K562 (cell line): Measurements from ENCODE around the gene DGCR2. TPM values are rescaled to one million over a fixed set of nuclear protein-coding genes. Genes with fewer than 3 reads are reported as not detected.
A peak's percentile ranks its signal among the peaks of the same experiment; 100 is the strongest.

Experiments used
- ATF7 ChIP-seq: fragments of 450-650 bp; IDR thresholded peaks from 2 replicates; pipeline ENCODE4 v1.7.1; 2014; ENCODE audit warnings: mild to moderate bottlenecking, moderate library complexity
- CCAR2 ChIP-seq: fragments of 200-400 bp; formaldehyde crosslinking; IDR thresholded peaks from 2 replicates; pipeline ENCODE4 v1.6.1; 2017; ENCODE audit warnings: mild to moderate bottlenecking, low read depth, low read length
- E2F3 ChIP-seq: fragments of 250-450 bp; sonication (Bioruptor Pico); IDR thresholded peaks from 2 replicates; pipeline ENCODE4 v1.4.0; 2020; ENCODE audit warnings: mild to moderate bottlenecking
- HMG20B ChIP-seq: fragments of 250-450 bp; sonication (Bioruptor Pico); IDR thresholded peaks from 2 replicates; pipeline ENCODE4 v1.5.0; 2021; ENCODE audit warnings: mild to moderate bottlenecking
- IRF1 ChIP-seq: sonication (generic); formaldehyde crosslinking; IDR thresholded peaks from 2 replicates; pipeline ENCODE4 v1.8.0; 2022; ENCODE audit warnings: missing genetic modification reagents, mild to moderate bottlenecking, borderline replicate concordance
- IRF2 ChIP-seq: sonication (generic); formaldehyde crosslinking; IDR thresholded peaks from 2 replicates; pipeline ENCODE4 v1.8.1; 2022; ENCODE audit warnings: mild to moderate bottlenecking, missing genetic modification reagents
- KAT8 ChIP-seq: fragments of 450-650 bp; IDR thresholded peaks from 2 replicates; pipeline ENCODE4 v1.6.1; 2016; ENCODE audit warnings: low read depth, mild to moderate bottlenecking
- KLF1 ChIP-seq: fragments of 450-650 bp; IDR thresholded peaks from 2 replicates; pipeline ENCODE4 v1.6.1; 2016; ENCODE audit warnings: missing genetic modification characterization, missing compliant biosample characterization
- LEF1 ChIP-seq: fragments of 450-650 bp; IDR thresholded peaks from 2 replicates; pipeline ENCODE4 v1.6.1; 2016; ENCODE audit warnings: mild to moderate bottlenecking
- MCM3 ChIP-seq: fragments of 450-650 bp; IDR thresholded peaks from 2 replicates; pipeline ENCODE4 v1.6.1; 2016
- MYBL2 ChIP-seq, 2 experiments: fragments of 450-650 bp in 1 of 2; sonication (generic) in 1 of 2; formaldehyde crosslinking in 1 of 2; IDR thresholded peaks; 2 replicates each; pipeline versions ENCODE4 v1.6.1 to v1.8.1; 2017 to 2022; ENCODE audit warnings: borderline replicate concordance in 1 of 2, inconsistent platforms in 1 of 2, low read depth in 1 of 2, mild to moderate bottlenecking in 1 of 2, missing genetic modification reagents in 1 of 2, moderate library complexity in 1 of 2
- SOX6 ChIP-seq: fragments of 450-650 bp; IDR thresholded peaks from 2 replicates; pipeline ENCODE4 v1.6.1; 2014; ENCODE audit warnings: mild to moderate bottlenecking
- STAT5B ChIP-seq: fragments of 250-450 bp; sonication (Bioruptor Pico); IDR thresholded peaks from 2 replicates; pipeline ENCODE4 v1.8.0; 2021; ENCODE audit warnings: mild to moderate bottlenecking, inconsistent platforms
- TEAD4 ChIP-seq, 2 experiments: sonication (generic) in 1 of 2; formaldehyde crosslinking in 1 of 2; IDR thresholded peaks; 2 replicates each; pipeline versions ENCODE4 v1.6.1 to v1.8.0; 2012 to 2022; ENCODE audit warnings: borderline replicate concordance in 1 of 2, inconsistent platforms in 1 of 2, low read length in 1 of 2, mild to moderate bottlenecking in 1 of 2, missing genetic modification reagents in 1 of 2
- TFAM ChIP-seq: fragments of 250-450 bp; sonication (Bioruptor Pico); conservative IDR thresholded peaks from 2 replicates; pipeline ENCODE4 v1.5.0; 2021; ENCODE audit warnings: mild to moderate bottlenecking, moderate library complexity
- TRIM24 ChIP-seq, 2 experiments: fragments of 450-650 bp; IDR thresholded peaks; 2 replicates each; pipeline ENCODE4 v1.6.1; 2016
- YBX1 ChIP-seq: fragments of 450-650 bp; IDR thresholded peaks from 2 replicates; pipeline ENCODE4 v1.7.1; 2016; ENCODE audit warnings: mild to moderate bottlenecking
- ZBTB8A ChIP-seq: fragments of 450-650 bp; IDR thresholded peaks from 2 replicates; pipeline ENCODE4 v1.6.1; 2018; ENCODE audit warnings: mild to moderate bottlenecking, moderate library complexity; ENCODE audit not compliant: partially characterized antibody
- ZNF398 ChIP-seq: fragments of 250-450 bp; sonication (Bioruptor Pico); IDR thresholded peaks from 2 replicates; pipeline ENCODE4 v1.8.0; 2021; ENCODE audit warnings: moderate library complexity, mild to moderate bottlenecking, inconsistent platforms
- polyA plus RNA-seq, 8 experiments: library from polyadenylated mRNA; depleted of rRNA in 4 of 8; stranded (reverse) in 5 of 8; unstranded in 3 of 8; fragments of >200 nt; fragmentation: Nextera tagmentation in 2 of 8; fragmentation: Illumina TruSeq in 1 of 8; extraction: Ambion mirVana in 2 of 8; extraction: Trizol in 1 of 8; gene quantifications; 2 replicates each; pipeline versions ENCODE4 v1.2.1 to v1.2.3, GENCODE V29; 2011 to 2014; ENCODE audit warnings: inconsistent platforms in 1 of 8, missing spikeins in 1 of 8
- total RNA-seq, 7 experiments: library from RNA; depleted of rRNA in 6 of 7; stranded (reverse); fragments of >200 nt in 6 of 7; fragmentation: Illumina TruSeq in 2 of 7; extraction: Trizol in 2 of 7; gene quantifications; 2 replicates each; pipeline versions ENCODE4 v1.2.1 to v1.2.3, GENCODE V29; 2011 to 2021; ENCODE audit warnings: low replicate concordance in 1 of 7
- TF ChIP-seq, protein P1 (sequence below), 2 experiments: fragments of 250-450 bp in 1 of 2; fragments of 450-650 bp in 1 of 2; sonication (Bioruptor Pico) in 1 of 2; IDR thresholded peaks; 2 replicates each; pipeline versions ENCODE4 v1.6.1 to v1.8.0; 2016 to 2021; ENCODE audit warnings: mild to moderate bottlenecking in 2 of 2, moderate library complexity in 2 of 2, missing compliant biosample characterization in 1 of 2, missing genetic modification characterization in 1 of 2
- TF ChIP-seq, protein P2 (sequence below): fragments of 150-350 bp; conservative IDR thresholded peaks from 2 replicates; pipeline ENCODE4 v1.6.1; 2014; ENCODE audit warnings: low read length
- TF ChIP-seq, protein P3 (sequence below), 3 experiments: fragments of 200-800 bp in 1 of 3; sonication (Bioruptor generic) in 1 of 3; sonication (generic) in 1 of 3; formaldehyde crosslinking in 1 of 3; IDR thresholded peaks; 2 replicates each; pipeline versions ENCODE4 v1.6.1 to v1.8.0; 2016 to 2022; ENCODE audit warnings: mild to moderate bottlenecking in 2 of 3, missing compliant biosample characterization in 2 of 3, missing genetic modification characterization in 2 of 3, missing genetic modification reagents in 1 of 3

Gene DGCR2
- total and polyA plus RNA-seq, 9 of the 15 experiments (the other 6 are each of a cell fraction or from before 2014, with no cell fraction given), result 0.69 to 101 (median 56.4) TPM

DNA sequence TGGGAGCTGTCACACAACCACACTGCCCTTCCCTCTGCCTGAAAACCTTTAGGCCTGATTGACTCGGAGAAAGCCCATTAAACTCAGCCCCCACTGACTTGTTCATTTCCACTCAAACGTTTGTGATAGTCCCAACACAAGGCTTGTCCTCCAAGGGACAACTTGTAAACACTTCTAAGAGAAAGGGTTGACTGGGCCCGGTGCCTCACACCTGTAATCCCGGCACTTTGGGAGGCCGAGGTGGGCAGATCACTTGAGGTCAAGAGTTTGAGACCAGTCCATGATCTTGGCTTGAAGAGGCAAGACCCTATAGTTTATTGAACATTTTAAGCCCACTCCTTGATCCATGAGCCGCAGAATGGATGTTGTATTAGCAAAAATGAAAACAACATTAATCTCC is 122.8 kb downstream of the DGCR2 start (continued):
- TF ChIP-seq, protein P1, sequence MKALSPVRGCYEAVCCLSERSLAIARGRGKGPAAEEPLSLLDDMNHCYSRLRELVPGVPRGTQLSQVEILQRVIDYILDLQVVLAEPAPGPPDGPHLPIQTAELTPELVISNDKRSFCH (CRISPR knock-in tag; IDR thresholded peaks at IDR 0.05), result no peak
- TF ChIP-seq, protein P1 (tag; IDR thresholded peaks at IDR 0.05), result 0 out of 2 replicates have a peak, but pooled peaks have one; percentile 13
- TF ChIP-seq IRF2 (CRISPR knock-in tag), result 0 out of 2 replicates have a peak, but pooled peaks have one; percentile 58
- no peak for TF ChIP-seq MYBL2 (IDR thresholded peaks at IDR 0.05; ENCODE audit: low read depth)
- no peak for TF ChIP-seq MYBL2 (CRISPR knock-in tag; IDR thresholded peaks at IDR 0.05; ENCODE audit: borderline replicate concordance)
- no peak for TF ChIP-seq E2F3 (CRISPR knock-in tag)
- no peak for TF ChIP-seq TEAD4 (IDR thresholded peaks at IDR 0.05; ENCODE audit: low read length)
- TF ChIP-seq TEAD4 (CRISPR knock-in tag; IDR thresholded peaks at IDR 0.05; ENCODE audit: borderline replicate concordance), result 0 out of 2 replicates have a peak, but pooled peaks have one; percentile 16
- no peak for TF ChIP-seq HMG20B (CRISPR knock-in tag)
- no peak for TF ChIP-seq LEF1
- 0 out of 2 replicates have a peak, but pooled peaks have one; percentile 46 for TF ChIP-seq KLF1 (tag)
- TF ChIP-seq CCAR2, result no peak
- TF ChIP-seq YBX1, result no peak
- no peak for TF ChIP-seq TRIM24 (IDR thresholded peaks at IDR 0.05)
- no peak for TF ChIP-seq IRF1 (CRISPR knock-in tag)
- TF ChIP-seq ZBTB8A, result no peak
- TF ChIP-seq, protein P2, sequence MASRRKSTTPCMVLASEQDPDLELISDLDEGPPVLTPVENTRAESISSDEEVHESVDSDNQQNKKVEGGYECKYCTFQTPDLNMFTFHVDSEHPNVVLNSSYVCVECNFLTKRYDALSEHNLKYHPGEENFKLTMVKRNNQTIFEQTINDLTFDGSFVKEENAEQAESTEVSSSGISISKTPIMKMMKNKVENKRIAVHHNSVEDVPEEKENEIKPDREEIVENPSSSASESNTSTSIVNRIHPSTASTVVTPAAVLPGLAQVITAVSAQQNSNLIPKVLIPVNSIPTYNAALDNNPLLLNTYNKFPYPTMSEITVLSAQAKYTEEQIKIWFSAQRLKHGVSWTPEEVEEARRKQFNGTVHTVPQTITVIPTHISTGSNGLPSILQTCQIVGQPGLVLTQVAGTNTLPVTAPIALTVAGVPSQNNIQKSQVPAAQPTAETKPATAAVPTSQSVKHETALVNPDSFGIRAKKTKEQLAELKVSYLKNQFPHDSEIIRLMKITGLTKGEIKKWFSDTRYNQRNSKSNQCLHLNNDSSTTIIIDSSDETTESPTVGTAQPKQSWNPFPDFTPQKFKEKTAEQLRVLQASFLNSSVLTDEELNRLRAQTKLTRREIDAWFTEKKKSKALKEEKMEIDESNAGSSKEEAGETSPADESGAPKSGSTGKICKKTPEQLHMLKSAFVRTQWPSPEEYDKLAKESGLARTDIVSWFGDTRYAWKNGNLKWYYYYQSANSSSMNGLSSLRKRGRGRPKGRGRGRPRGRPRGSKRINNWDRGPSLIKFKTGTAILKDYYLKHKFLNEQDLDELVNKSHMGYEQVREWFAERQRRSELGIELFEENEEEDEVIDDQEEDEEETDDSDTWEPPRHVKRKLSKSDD, result no peak
- TF ChIP-seq TFAM, result no peak
- no peak for TF ChIP-seq SOX6
- TF ChIP-seq STAT5B (CRISPR knock-in tag), result no peak
- TF ChIP-seq ATF7, result no peak
- no peak for TF ChIP-seq KAT8
- no peak for TF ChIP-seq ZNF398 (CRISPR knock-in tag)
- TF ChIP-seq MCM3, result no peak
- TF ChIP-seq, protein P3, sequence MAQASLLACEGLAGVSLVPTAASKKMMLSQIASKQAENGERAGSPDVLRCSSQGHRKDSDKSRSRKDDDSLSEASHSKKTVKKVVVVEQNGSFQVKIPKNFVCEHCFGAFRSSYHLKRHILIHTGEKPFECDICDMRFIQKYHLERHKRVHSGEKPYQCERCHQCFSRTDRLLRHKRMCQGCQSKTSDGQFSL (CRISPR knock-in tag; IDR thresholded peaks at IDR 0.05), result no peak
- TF ChIP-seq, protein P3 (tag; IDR thresholded peaks at IDR 0.05), result no peak
